IPS DF 19.7 (cell line): ENCODE measurements around the gene RPS6KA2.
"Not testable (repeated sequence)": the region's sequence is repeated elsewhere in the genome, so short reads cannot be mapped to it uniquely, and the experiment has no call there.

Experiments
- DNase-seq: peaks from one replicate; pipeline ENCODE4 v3.0.0-alpha.2; 2013; ENCODE audit warnings: low read depth, low spot score

RPS6KA2 gene

GRCh38 chr6:166591961-166592520 lies 35.0 kb downstream of the RPS6KA2 start:
- DNase-seq: no peak

- DNase-seq: no peak
These were observed 36.0 kb downstream of the RPS6KA2 start for GRCh38 chr6:166591026-166591425.

GRCh38 chr6:166589786-166590574 lies 37.1 kb downstream of the RPS6KA2 start:
- DNase-seq: no peak

- DNase-seq: no peak
These were observed 37.7 kb downstream of the RPS6KA2 start for GRCh38 chr6:166589337-166589731.

GRCh38 chr6:166588691-166589336 lies 38.2 kb downstream of the RPS6KA2 start:
- DNase-seq: no peak

GRCh38 chr6:166587631-166588413 lies 39.2 kb downstream of the RPS6KA2 start:
- DNase-seq: no peak

- peak; percentile 35 for DNase-seq
These were observed 40.5 kb downstream of the RPS6KA2 start, which contains the start of gene RAMACL for GRCh38 chr6:166586424-166587156. Gene RAMACL, minus strand, starts transcription at chr6:166586678. Its CDS starts 201 bp downstream, at chr6:166586477.

- no peak for DNase-seq
These were observed 42.1 kb downstream of the RPS6KA2 start for GRCh38 chr6:166584853-166585429.

- no peak for DNase-seq
These were observed 42.9 kb downstream of the RPS6KA2 start for GRCh38 chr6:166584155-166584554.

- DNase-seq: no peak
These were observed 43.7 kb downstream of the RPS6KA2 start for GRCh38 chr6:166583230-166583965.

GRCh38 chr6:166582258-166582657 lies 44.8 kb downstream of the RPS6KA2 start:
- DNase-seq: no peak

GRCh38 chr6:166581801-166582200 lies 45.2 kb downstream of the RPS6KA2 start:
- DNase-seq: not testable (repeated sequence)

GRCh38 chr6:166581091-166581511 lies 46.0 kb downstream of the RPS6KA2 start:
- DNase-seq: no peak

- no peak for DNase-seq
These were observed 46.7 kb downstream of the RPS6KA2 start for GRCh38 chr6:166580076-166581050.

- no peak for DNase-seq
These were observed 47.7 kb downstream of the RPS6KA2 start for GRCh38 chr6:166579237-166579850.

- DNase-seq: no peak
These were observed 48.4 kb downstream of the RPS6KA2 start for GRCh38 chr6:166578536-166579236.

GRCh38 chr6:166575205-166575604 lies 51.8 kb downstream of the RPS6KA2 start:
- DNase-seq: no peak
